GM21515 (cell line): ENCODE results near the gene OVOL3.
"Not testable (repeated sequence)": the region's sequence is repeated elsewhere in the genome, so short reads cannot be mapped to it uniquely, and the experiment has no call there.

Source experiments
- ATAC-seq: cut with Tn5 transposase; IDR thresholded peaks from one replicate; pipeline ENCODE4 v1.9.1; 2021; ENCODE audit not compliant: unreplicated experiment

OVOL3 gene

GRCh38 chr19:36128392-36128736, 17.4 kb downstream of the OVOL3 start:
- ATAC-seq: no peak

GRCh38 chr19:36131221-36131620, 20.3 kb downstream of the OVOL3 start:
- not testable (repeated sequence) for ATAC-seq

GRCh38 chr19:36134867-36135266, 23.9 kb downstream of the OVOL3 start:
- ATAC-seq: not testable (repeated sequence)

- no peak for ATAC-seq
These were observed 26.2 kb downstream of the OVOL3 start for GRCh38 chr19:36136964-36137686.

GRCh38 chr19:36139120-36139472, 28.2 kb downstream of the OVOL3 start:
- ATAC-seq: no peak

GRCh38 chr19:36139473-36140303, 28.7 kb downstream of the OVOL3 start, which contains the start of gene CAPNS1:
TSS of gene CAPNS1 (plus strand) at chr19:36140066. CDS start at chr19:36141012, 946 bp downstream.
- peak; percentile 74 for ATAC-seq

GRCh38 chr19:36140304-36141038, 29.5 kb downstream of the OVOL3 start:
- no peak for ATAC-seq

GRCh38 chr19:36141039-36141927, 30.3 kb downstream of the OVOL3 start:
- ATAC-seq: peak; percentile 49

GRCh38 chr19:36142046-36142445, 31.1 kb downstream of the OVOL3 start:
- no peak for ATAC-seq

GRCh38 chr19:36142496-36142895, 31.6 kb downstream of the OVOL3 start:
- no peak for ATAC-seq

- ATAC-seq: no peak
These were observed 33.7 kb downstream of the OVOL3 start for GRCh38 chr19:36144624-36145023.

- ATAC-seq: no peak
These were observed 38.9 kb downstream of the OVOL3 start for GRCh38 chr19:36149673-36150406.

- ATAC-seq: no peak
These were observed 39.6 kb downstream of the OVOL3 start for GRCh38 chr19:36150586-36150985.

GRCh38 chr19:36151144-36152018, 40.4 kb downstream of the OVOL3 start:
- no peak for ATAC-seq

- ATAC-seq: no peak
These were observed 41.0 kb downstream of the OVOL3 start for GRCh38 chr19:36152019-36152351.

GRCh38 chr19:36152352-36153091, 41.6 kb downstream of the OVOL3 start, which contains the start of gene COX7A1:
TSS of gene COX7A1 (minus strand) at chr19:36152447. CDS start at chr19:36152407, 40 bp downstream.
- ATAC-seq: no peak

GRCh38 chr19:36153126-36153525, 42.2 kb downstream of the OVOL3 start:
- ATAC-seq: no peak
